HG03108 (cell line): Measurements from ENCODE around the gene UBE2J2.

Experiments used
- ATAC-seq: cut with Tn5 transposase; IDR thresholded peaks from one replicate; pipeline ENCODE4 v1.9.1; 2021; ENCODE audit warnings: moderate library complexity; ENCODE audit not compliant: unreplicated experiment

Gene UBE2J2

GRCh38 chr1:1282998-1283397 is 9.3 kb upstream of the UBE2J2 start:
- no peak for ATAC-seq

GRCh38 chr1:1281533-1282321 is 8.1 kb upstream of the UBE2J2 start:
- ATAC-seq: no peak

GRCh38 chr1:1280782-1281481 is 7.3 kb upstream of the UBE2J2 start:
- no peak for ATAC-seq

DNA sequence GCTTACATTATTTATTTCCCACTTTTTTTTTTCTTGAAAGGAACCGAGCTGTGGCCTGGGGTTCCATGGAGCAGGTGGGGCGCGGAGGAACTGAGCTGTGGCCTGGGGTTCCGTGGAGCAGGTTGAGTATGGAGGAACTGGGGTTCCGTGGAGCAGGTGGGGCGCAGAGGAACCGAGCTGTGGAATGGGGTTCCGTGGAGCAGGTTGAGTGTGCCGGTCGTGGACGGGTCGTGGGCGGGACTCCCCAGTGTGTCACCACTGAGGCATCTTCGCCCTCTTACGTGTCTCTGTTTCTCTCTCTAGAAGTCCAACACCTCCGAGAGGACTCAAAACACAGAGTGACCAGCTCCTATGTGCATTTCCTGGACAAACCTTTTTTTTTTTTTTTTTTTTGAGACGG is 5.4 kb upstream of the UBE2J2 start:
- no peak for ATAC-seq

GRCh38 chr1:1278620-1279019 is 5.0 kb upstream of the UBE2J2 start:
- no peak for ATAC-seq

DNA sequence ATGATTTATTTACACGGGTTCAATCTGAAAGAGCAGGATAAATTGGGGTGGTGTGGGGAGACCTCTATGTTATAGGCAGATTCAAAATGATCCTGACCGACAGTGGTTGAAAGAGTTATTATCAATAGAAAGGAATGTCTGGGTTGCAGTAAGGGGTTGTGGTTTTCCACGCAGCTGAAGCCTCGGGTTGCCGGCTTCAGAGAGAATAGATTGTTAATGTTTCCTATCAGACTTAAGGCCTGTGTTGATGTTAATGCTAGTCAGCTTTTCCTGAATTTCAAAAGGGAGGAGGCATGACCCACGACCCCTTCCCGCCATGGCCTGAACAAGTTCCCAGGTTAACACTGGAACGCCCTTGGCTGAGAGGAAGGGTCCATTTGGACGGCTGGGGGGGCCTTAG is 2.2 kb upstream of the UBE2J2 start:
- no peak for ATAC-seq

DNA sequence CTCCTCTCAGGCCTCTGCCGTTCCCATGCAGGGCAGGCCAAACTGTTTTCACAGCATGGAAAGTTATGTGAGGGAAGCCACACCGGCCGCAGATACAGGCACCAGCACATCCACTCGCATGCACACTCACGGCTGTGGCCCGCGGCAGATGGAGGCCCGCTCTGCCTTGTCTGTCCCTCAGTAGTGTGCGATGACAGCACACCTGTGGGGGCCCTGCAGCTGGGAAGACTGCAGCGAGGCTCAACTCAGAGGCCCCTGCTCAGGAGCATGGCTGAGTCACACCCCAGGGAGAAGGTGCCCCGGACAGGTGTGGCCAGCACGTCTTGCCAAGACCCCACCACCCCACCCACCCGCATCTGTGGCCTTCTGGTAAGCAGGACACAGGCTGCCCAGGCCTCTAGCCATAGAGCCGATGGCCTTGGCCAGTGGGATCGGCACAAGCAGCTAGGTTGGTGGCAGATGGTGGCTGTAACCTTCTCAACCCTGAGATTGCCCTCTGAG is 1.3 kb upstream of the UBE2J2 start:
- no peak for ATAC-seq

DNA sequence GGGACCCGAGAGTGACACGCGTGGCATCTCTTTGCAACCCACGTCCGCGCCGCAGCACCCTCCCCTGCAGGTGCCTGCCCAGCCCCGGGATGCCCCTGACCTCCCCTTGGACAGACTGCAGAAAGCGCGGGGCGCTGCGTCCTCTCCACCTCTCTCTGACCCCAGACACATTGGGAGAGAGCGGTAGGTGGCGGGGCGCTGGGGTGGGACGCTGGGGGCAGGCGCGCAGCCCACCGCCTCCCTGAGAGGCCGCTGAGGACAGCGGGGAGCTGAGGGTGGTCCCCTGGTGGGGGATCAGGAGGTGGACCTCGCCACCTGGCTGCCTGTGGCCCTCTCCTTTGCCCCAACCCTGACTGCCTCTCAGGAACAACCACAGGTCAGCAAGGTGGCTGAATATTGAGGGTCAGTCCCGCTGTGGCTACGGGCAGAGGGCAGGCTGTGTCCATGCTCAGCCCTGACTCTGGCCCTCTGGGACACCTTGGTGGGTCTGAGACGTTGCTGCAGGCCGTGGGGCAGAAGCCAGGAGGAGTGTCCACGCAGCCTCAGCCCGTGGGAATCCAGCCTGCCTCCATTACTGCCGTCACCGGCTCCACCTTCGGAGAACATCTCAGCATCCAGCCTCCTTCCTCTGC is 761 bp upstream of the UBE2J2 start:
- ATAC-seq: peak; percentile 10

GRCh38 chr1:1273209-1273511 is 494 bp downstream of the UBE2J2 start:
- peak; percentile 13 for ATAC-seq

- no peak for ATAC-seq
These were observed 1.1 kb downstream of the UBE2J2 start for GRCh38 chr1:1272341-1273208.

GRCh38 chr1:1270813-1271212 is 2.8 kb downstream of the UBE2J2 start:
- no peak for ATAC-seq

DNA sequence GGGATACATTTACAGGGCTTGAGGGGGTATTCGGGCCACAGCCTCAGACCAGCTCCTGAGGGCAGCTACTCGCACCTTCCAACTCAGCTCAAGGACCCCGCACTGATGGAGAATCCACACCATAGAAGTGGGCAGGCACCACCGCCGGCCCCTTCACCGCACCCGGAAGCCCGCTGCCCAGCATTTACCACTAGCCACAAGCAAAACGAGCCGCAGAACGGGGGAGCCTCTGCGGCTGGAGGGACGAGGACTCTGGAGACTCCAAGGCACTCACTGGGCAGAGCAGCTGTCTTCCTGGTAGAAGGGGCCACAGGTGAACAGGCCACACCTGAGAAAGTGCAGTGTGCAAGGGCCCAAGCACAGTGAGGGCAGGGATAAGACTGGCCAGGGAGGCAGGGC is 5.4 kb downstream of the UBE2J2 start:
- ATAC-seq: no peak

DNA sequence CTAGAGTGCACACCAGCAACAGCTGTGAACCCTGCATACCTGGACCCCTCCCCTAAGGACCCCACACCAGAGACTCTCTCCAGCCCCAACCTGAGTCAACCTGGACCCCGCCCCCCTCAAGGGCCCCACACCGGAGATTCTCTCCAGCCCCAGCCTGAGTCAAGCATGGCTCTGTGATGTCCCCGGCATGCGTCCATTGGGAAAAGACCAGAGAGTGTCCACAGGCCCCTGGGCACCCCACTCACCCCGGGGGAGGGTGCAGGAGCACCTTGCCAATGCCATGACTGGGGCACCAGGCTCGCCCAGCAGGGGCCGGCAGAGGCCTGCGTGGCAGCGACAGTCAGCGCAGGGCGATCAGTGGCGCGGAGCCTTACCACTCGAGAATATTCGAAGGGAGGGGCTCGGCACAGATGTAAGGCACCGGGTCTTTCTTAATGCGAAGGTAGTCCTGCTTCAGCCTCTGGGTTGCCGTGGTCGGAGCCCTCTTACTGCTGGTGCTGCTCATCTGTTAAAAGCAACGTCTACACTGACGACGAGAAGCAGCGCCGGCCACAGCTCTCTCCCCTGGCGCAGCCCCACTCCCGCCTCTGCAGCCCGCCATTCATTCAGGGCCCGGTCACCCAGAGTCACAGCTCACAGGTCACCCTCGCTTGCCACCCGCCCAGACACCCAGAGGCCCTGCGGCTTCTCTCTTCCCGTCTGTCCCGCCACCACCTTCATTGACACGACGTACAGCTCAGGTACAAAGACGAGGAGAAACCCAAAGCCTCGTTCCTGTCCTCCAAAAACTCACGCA is 6.0 kb downstream of the UBE2J2 start:
- ATAC-seq: no peak

GRCh38 chr1:1264868-1265272 is 8.8 kb downstream of the UBE2J2 start:
- no peak for ATAC-seq

GRCh38 chr1:1264026-1264425 is 9.6 kb downstream of the UBE2J2 start:
- no peak for ATAC-seq

- no peak for ATAC-seq
These were observed 10.9 kb downstream of the UBE2J2 start for GRCh38 chr1:1262758-1263157.

GRCh38 chr1:1262071-1262470 is 11.6 kb downstream of the UBE2J2 start:
- ATAC-seq: no peak

GRCh38 chr1:1260843-1261560 is 12.7 kb downstream of the UBE2J2 start:
- ATAC-seq: no peak

- ATAC-seq: no peak
These were observed 13.6 kb downstream of the UBE2J2 start for GRCh38 chr1:1259951-1260600.
